Neural cell (in vitro differentiated cells): ENCODE results near the gene COPS8.

ENCODE experiments used
- CTCF ChIP-seq: fragments of 450-650 bp; IDR thresholded peaks from 2 replicates; pipeline ENCODE4 v1.5.1; 2014; ENCODE audit warnings: antibody characterized with exemption, mild to moderate bottlenecking, moderate library complexity; ENCODE audit not compliant: poor library complexity, severe bottlenecking
- MXI1 ChIP-seq: fragments of 450-650 bp; conservative IDR thresholded peaks from 2 replicates; pipeline ENCODE4 v1.6.1; 2014; ENCODE audit warnings: antibody characterized with exemption, mild to moderate bottlenecking; ENCODE audit not compliant: poor library complexity, severe bottlenecking
- POLR2AphosphoS5 ChIP-seq: IDR thresholded peaks from 2 replicates; pipeline ENCODE4 v1.6.1; 2012

- TF ChIP-seq MXI1: no peak
- no peak for TF ChIP-seq CTCF
- TF ChIP-seq POLR2AphosphoS5: no peak
These were observed 19.3 kb upstream of the COPS8 start for GRCh38 chr2:237066396-237066795.
